DND-41 (cell line): ENCODE data around the gene SELENOT.

Experiments used
- CTCF ChIP-seq: IDR thresholded peaks from 2 replicates; pipeline ENCODE4 v1.5.1; 2012; ENCODE audit warnings: borderline replicate concordance, low read length, moderate library complexity, mild to moderate bottlenecking; ENCODE audit not compliant: poor library complexity, severe bottlenecking; ENCODE audit errors: extremely low read depth
- EZH2 ChIP-seq: IDR thresholded peaks from 3 replicates; pipeline ENCODE4 v1.6.1; 2012; ENCODE audit warnings: borderline replicate concordance, low read depth, mild to moderate bottlenecking, moderate library complexity, low read length, inconsistent platforms; ENCODE audit not compliant: severe bottlenecking

- TF ChIP-seq CTCF (no peak), EZH2 (no peak)
These were observed 23.2 kb downstream of the SELENOT start for GRCh38 chr3:150626148-150626930.
